Esophagus squamous epithelium (tissue), 5 donors: ENCODE measurements around the gene CXCR4. TPM values are rescaled to one million over a fixed set of nuclear protein-coding genes. Genes with fewer than 3 reads are reported as not detected.

Source experiments
- DNase-seq: peaks from one replicate; lab custom pipeline; 2025; lab: John Stamatoyannopoulos, UW
- H3K27ac ChIP-seq, 4 donors: fragments of 200-600 bp; sonication (generic); one replicate each; pipeline ENCODE4 v1.5.1; 2016 to 2019; ENCODE audit warnings: mild to moderate bottlenecking in 1 of 4
- H3K27me3 ChIP-seq, 4 donors: fragments of 200-600 bp; sonication (generic); 1 replicate in 3 of 4; 2 replicates in 1 of 4; pipeline versions ENCODE4 v1.5.1 to v1.6.0; 2017 to 2021; ENCODE audit warnings: antibody characterized with exemption in 1 of 4
- H3K36me3 ChIP-seq, 3 donors: fragments of 200-600 bp; sonication (generic); one replicate each; pipeline ENCODE4 v1.5.1; 2016 to 2019
- H3K4me1 ChIP-seq, 3 donors: fragments of 200-600 bp; sonication (generic); one replicate each; pipeline ENCODE4 v1.5.1; 2017 to 2019
- H3K4me3 ChIP-seq, 4 donors: fragments of 200-600 bp; sonication (generic); 1 replicate in 3 of 4; 2 replicates in 1 of 4; pipeline ENCODE4 v1.5.1; 2016 to 2019; ENCODE audit warnings: mild to moderate bottlenecking in 2 of 4, moderate library complexity in 1 of 4
- H3K9me3 ChIP-seq, 3 donors: fragments of 200-600 bp; sonication (generic); one replicate each; pipeline ENCODE4 v1.5.1; 2016 to 2019
- POLR2A ChIP-seq, 4 donors: fragments of 450-650 bp; IDR thresholded peaks; one replicate each; pipeline ENCODE4 v1.6.1; 2017; ENCODE audit warnings: antibody characterized with exemption in 4 of 4, mild to moderate bottlenecking in 4 of 4, moderate library complexity in 3 of 4
- WGBS, 2 donors: methylation state at CpG; one replicate each; pipeline ENCODE4 v1.1.5; 2018; 5-methylcytosine and 5-hydroxymethylcytosine counted together
- intact Hi-C: fragments of 100-400 bp; cut with DNase I; formaldehyde crosslinking; loops from one replicate; pipeline ENCODE4 v1.15.0; 2022
- total RNA-seq, 4 donors: library from RNA; depleted of rRNA; stranded (reverse); fragments of >200 nt; gene quantifications; one replicate each; pipeline ENCODE4 v1.1.0, GENCODE V29; 2016
- TF ChIP-seq, protein P1 (sequence below), 6 experiments: fragments of 450-650 bp in 4 of 6; fragments of 200-600 bp in 2 of 6; sonication (generic) in 2 of 6; IDR thresholded peaks; one replicate each; pipeline ENCODE4 v1.5.1; 2016 to 2019; ENCODE audit warnings: antibody characterized with exemption in 6 of 6, mild to moderate bottlenecking in 4 of 6, moderate library complexity in 4 of 6
- donor health status: DM: yes; HTN: yes; CAD: no.

The CXCR4 gene
- total RNA-seq, 4 donors from 2014 or later, result 5.7 to 28.6 (median 10.0) TPM

- peaks cover 0 to under 1% (median 0%) of the 10 kb centered on the region in 3 donors for H3K4me1 ChIP-seq
- no peaks in the 10 kb centered on the region for H3K9me3 ChIP-seq
- DNase-seq, result no peak
- H3K4me3 ChIP-seq, result no peak overlapping the region
- WGBS, 2 donors, result 5 to 14% methylated on average over 1 of the region's 1 CpG
- no peaks in the 10 kb centered on the region for H3K36me3 ChIP-seq
- intact Hi-C loops, result no loop called here
- TF ChIP-seq POLR2A (IDR thresholded peaks at IDR 0.05), result no peak
- TF ChIP-seq, protein P1, sequence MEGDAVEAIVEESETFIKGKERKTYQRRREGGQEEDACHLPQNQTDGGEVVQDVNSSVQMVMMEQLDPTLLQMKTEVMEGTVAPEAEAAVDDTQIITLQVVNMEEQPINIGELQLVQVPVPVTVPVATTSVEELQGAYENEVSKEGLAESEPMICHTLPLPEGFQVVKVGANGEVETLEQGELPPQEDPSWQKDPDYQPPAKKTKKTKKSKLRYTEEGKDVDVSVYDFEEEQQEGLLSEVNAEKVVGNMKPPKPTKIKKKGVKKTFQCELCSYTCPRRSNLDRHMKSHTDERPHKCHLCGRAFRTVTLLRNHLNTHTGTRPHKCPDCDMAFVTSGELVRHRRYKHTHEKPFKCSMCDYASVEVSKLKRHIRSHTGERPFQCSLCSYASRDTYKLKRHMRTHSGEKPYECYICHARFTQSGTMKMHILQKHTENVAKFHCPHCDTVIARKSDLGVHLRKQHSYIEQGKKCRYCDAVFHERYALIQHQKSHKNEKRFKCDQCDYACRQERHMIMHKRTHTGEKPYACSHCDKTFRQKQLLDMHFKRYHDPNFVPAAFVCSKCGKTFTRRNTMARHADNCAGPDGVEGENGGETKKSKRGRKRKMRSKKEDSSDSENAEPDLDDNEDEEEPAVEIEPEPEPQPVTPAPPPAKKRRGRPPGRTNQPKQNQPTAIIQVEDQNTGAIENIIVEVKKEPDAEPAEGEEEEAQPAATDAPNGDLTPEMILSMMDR (IDR thresholded peaks at IDR 0.05), result no peak
- peaks cover 0 to 65% (median 1%) of the 10 kb centered on the region in 4 donors for H3K27me3 ChIP-seq
- no peak overlapping the region for H3K27ac ChIP-seq
Observed at GRCh38 chr2:136110526-136110925, 7.4 kb downstream of the CXCR4 start.

DNA sequence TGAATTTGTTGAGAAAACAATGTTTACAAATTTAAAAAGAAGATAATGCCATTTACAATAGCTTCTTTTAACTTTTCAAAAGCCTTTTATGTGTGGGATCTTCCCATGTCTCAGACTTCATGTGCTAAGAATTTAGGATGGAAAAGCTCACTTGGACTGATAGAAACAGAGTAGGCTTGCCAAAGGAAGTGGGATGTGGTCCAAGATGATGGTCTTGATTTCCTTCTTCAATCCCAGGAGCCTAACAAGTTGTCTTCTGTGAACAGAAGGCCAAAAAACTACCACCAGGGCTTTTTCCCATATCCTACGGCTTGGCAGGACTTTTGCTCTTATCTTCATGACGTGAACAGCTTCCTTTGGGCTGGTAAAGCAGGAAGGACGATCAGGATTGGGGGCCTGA is 9.5 kb downstream of the CXCR4 start:
- no peak overlapping the region for H3K4me3 ChIP-seq
- peaks cover 0 to 44% (median 0%) of the 10 kb centered on the region in 4 donors for H3K27me3 ChIP-seq
- DNase-seq, result no peak
- no peaks in the 10 kb centered on the region for H3K4me1 ChIP-seq
- intact Hi-C loops, result no loop called here
- no peak overlapping the region for H3K27ac ChIP-seq
- no peaks in the 10 kb centered on the region for H3K9me3 ChIP-seq
- no peaks in the 10 kb centered on the region for H3K36me3 ChIP-seq
- WGBS, 2 donors, result 60 to 89% methylated on average over 3 of the region's 3 CpGs
- TF ChIP-seq, protein P1 (IDR thresholded peaks at IDR 0.05), result no peak
- TF ChIP-seq POLR2A (IDR thresholded peaks at IDR 0.05), result no peak

- DNase-seq, result no peak
- TF ChIP-seq POLR2A (IDR thresholded peaks at IDR 0.05), result no peak
- TF ChIP-seq, protein P1 (IDR thresholded peaks at IDR 0.05), result no peak
- 60 to 61% methylated on average over 5 to 6 of the region's 6 CpGs for WGBS, 2 donors
- Histone ChIP-seq H3K4me1 (no peaks in the 10 kb centered on the region), H3K9me3 (no peaks in the 10 kb centered on the region), H3K27me3 (peaks cover 0 to 33% (median 0%) of the 10 kb centered on the region in 4 donors), H3K36me3 (no peaks in the 10 kb centered on the region), H3K4me3 (no peak overlapping the region), H3K27ac (no peak overlapping the region)
- intact Hi-C loops, result no loop called here
Observed at GRCh38 chr2:136107051-136108033, 10.6 kb downstream of the CXCR4 start.

DNA sequence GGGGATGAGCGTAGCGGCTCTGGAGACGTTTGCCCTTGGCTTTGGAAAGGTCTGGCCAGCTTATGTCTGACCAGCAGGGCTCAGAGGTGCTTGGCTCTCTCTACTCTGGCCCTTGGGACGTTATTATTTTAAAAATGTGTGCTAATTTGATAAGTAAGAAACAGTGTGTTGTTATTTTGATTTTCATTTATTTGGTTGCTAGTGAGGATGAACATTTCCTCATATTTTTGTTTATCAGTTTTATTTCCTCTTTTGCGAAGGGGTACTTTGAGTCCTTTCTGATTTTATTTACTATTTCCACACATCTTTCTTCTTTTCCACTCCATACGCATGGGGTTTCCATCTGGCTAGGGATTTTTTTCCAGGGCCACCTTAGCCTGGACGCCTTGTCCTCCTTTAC is 11.4 kb downstream of the CXCR4 start:
- 61 to 80% methylated on average over 7 of the region's 7 CpGs for WGBS, 2 donors
- Histone ChIP-seq H3K9me3 (no peaks in the 10 kb centered on the region), H3K4me3 (no peak overlapping the region), H3K27me3 (peaks cover 0 to 25% (median 0%) of the 10 kb centered on the region in 4 donors), H3K4me1 (no peaks in the 10 kb centered on the region), H3K27ac (no peak overlapping the region), H3K36me3 (no peaks in the 10 kb centered on the region)
- TF ChIP-seq, protein P1 (IDR thresholded peaks at IDR 0.05), result no peak
- no peak for TF ChIP-seq POLR2A (IDR thresholded peaks at IDR 0.05)
- intact Hi-C loops, result no loop called here
- no peak for DNase-seq

DNA sequence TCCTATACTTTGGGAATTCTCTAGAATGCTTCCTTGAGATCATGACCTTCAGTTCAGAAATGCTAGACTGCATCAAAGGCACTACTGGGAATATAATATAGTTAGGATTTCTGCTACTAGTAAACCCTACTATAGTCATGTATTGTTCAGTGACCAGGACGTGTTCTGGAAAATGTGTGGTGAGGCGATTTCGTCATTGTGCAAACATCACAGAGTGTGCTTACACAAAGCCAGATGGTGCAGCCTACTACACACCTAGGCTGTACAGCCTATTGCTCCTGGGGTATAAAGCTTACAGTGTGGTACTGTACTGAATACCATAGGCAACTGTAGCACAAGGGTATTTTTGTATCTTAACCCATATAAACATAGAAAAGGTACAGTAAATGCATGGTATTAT is 13.0 kb downstream of the CXCR4 start:
- Histone ChIP-seq H3K27me3 (peaks cover 0 to 18% (median 0%) of the 10 kb centered on the region in 4 donors), H3K36me3 (no peaks in the 10 kb centered on the region), H3K9me3 (no peaks in the 10 kb centered on the region), H3K4me1 (no peaks in the 10 kb centered on the region), H3K27ac (no peak overlapping the region), H3K4me3 (no peak overlapping the region)
- TF ChIP-seq, protein P1 (IDR thresholded peaks at IDR 0.05), result no peak
- no peak for TF ChIP-seq POLR2A (IDR thresholded peaks at IDR 0.05)
- intact Hi-C loops, result no loop called here
- WGBS, 2 donors, result 62 to 75% methylated on average over 3 of the region's 3 CpGs
- no peak for DNase-seq
